Adrenal gland (tissue), 12 donors: ENCODE measurements around the gene MMP8. TPM values are rescaled to one million over a fixed set of nuclear protein-coding genes. Genes with fewer than 3 reads are reported as not detected.

Experiments used
- DNase-seq, 7 donors: peaks; one replicate each; pipeline ENCODE4 v3.0.0-alpha.2; 2019 to 2020
- H3K27ac ChIP-seq, 5 donors: fragments of 200-600 bp; sonication (generic) in 4 of 5; 1 replicate in 3 of 5; 2 replicates in 2 of 5; pipeline versions ENCODE4 v1.5.1 to v1.8.0; 2016 to 2020; ENCODE audit warnings: mild to moderate bottlenecking in 1 of 5
- H3K27me3 ChIP-seq: fragments of 200-600 bp; 2 replicates; pipeline ENCODE4 v1.8.0; 2021
- H3K36me3 ChIP-seq, 2 donors: fragments of 200-600 bp; replicated peaks in 1 of 2; 1 replicate in 1 of 2; 2 replicates in 1 of 2; pipeline versions ENCODE4 v1.5.1 to v1.8.0; 2018 to 2022
- H3K4me1 ChIP-seq, 2 donors: fragments of 200-600 bp; replicated peaks in 1 of 2; 1 replicate in 1 of 2; 2 replicates in 1 of 2; pipeline versions ENCODE4 v1.5.1 to v1.8.0; 2018 to 2021
- H3K4me3 ChIP-seq, 4 donors: fragments of 200-600 bp; sonication (generic) in 3 of 4; one replicate each; pipeline ENCODE4 v1.5.1; 2016 to 2018
- H3K9me3 ChIP-seq, 3 donors: fragments of 200-600 bp; sonication (generic) in 1 of 3; replicated peaks in 1 of 3; 1 replicate in 2 of 3; 2 replicates in 1 of 3; pipeline versions ENCODE4 v1.5.1 to v1.8.0; 2016 to 2021
- POLR2A ChIP-seq, 2 donors: fragments of 450-650 bp; IDR thresholded peaks; one replicate each; pipeline ENCODE4 v1.6.1; 2017; ENCODE audit warnings: antibody characterized with exemption in 2 of 2, mild to moderate bottlenecking in 2 of 2, moderate library complexity in 1 of 2
- WGBS, 4 donors: extraction: QIAGEN DNeasy Blood & Tissue Kit in 2 of 4; methylation state at CpG; one replicate each; pipeline versions ENCODE4 v1.1.5 to v1.1.7; 2013 to 2017; 5-methylcytosine and 5-hydroxymethylcytosine counted together
- intact Hi-C, 2 donors: fragments of 100-400 bp; cut with DNase I; formaldehyde crosslinking; loops; one replicate each; pipeline versions ENCODE4 v1.14.1 to v1.15.0; 2022 to 2023
- polyA plus RNA-seq, 3 donors: library from polyadenylated mRNA; stranded (reverse); fragments of 200-250 nt in 2 of 3; fragments of 350-450 nt in 1 of 3; fragmentation: Illumina TruSeq in 1 of 3; extraction: RNeasy Lipid Tissue Mini Kit (QIAGEN cat#74804) in 1 of 3; gene quantifications; one replicate each; pipeline ENCODE4 v1.2.3, GENCODE V29; 2013 to 2014
- total RNA-seq, 9 donors: library from RNA; depleted of rRNA in 4 of 9; stranded (reverse); fragments of >200 nt in 4 of 9; fragments of 120-200 nt in 1 of 9; fragmentation: NEBNext Ultra II Directional in 1 of 9; extraction: Animal tissue kit (Norgen Biotek cat#: 25700) in 1 of 9; gene quantifications; one replicate each; pipeline versions ENCODE4 v1.1.0 to v1.2.4, GENCODE V29; 2013 to 2023
- TF ChIP-seq, protein P1 (sequence below), 6 experiments: fragments of 450-650 bp in 4 of 6; fragments of 200-600 bp in 2 of 6; sonication (generic) in 1 of 6; IDR thresholded peaks; 1 replicate in 5 of 6; 2 replicates in 1 of 6; pipeline versions ENCODE4 v1.5.1 to v1.8.0; 2016 to 2021; ENCODE audit warnings: antibody characterized with exemption in 6 of 6, mild to moderate bottlenecking in 2 of 6, moderate library complexity in 1 of 6
- donor health status: healthy with polysubstance abuse.
- donor health status: Bipolar disorder and iron deficiency.
- donor health status: DM: yes; HTN: yes; CAD: no.
- donor health status: DM: no; HTN: no; CAD: no.
- donor health status: DM: no; HTN: no; CAD: no.
- donor health status: DM: yes; HTN: yes; CAD: no.

Gene MMP8
- total and polyA plus RNA-seq, 12 donors, result 0.08 to 1.4 (median 0.23) TPM; not detected in 7

DNA sequence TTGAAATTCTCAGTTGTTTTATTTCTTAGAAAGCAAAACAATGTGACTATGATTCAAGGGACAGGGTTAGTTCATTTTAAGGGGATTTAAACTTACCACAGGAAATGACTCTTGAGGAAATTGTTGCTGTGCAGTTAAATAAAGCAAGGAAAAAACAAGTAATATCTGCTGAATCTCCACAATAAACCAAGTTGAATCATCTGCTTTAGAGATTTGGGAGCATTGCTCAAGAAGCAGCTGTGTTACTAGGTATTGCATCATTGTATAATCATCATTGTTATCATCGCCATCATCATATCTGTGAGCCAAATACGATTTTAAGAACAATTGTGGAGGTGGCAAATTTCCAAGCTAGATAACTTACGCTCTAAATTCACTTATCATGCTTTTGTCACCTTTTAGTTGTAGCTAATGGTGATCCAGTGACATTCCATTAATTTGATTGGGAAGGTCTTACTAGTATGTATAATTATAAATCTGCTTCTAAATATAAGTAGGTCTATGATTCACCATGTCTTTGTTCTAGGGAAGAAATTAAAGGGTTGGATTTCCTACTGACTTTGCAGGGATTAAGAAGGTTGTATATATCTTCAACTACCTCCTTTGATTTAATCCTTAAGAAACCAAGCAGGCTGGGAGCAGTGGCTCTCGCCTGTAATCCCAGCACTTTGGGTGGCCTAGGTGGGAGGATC lies 35.7 kb upstream of the MMP8 start:
- Histone ChIP-seq H3K4me3 (no peak overlapping the region), H3K9me3 (no peaks in the 10 kb centered on the region), H3K4me1 (no peaks in the 10 kb centered on the region), H3K27me3 (peaks cover 8% of the 10 kb centered on the region), H3K36me3 (no peaks in the 10 kb centered on the region), H3K27ac (no peak overlapping the region)
- no peak for DNase-seq
- intact Hi-C loops, result no loop called here
- 36 to 49% (median 39%) methylated on average over 4 of the region's 4 CpGs for WGBS, 4 donors
- TF ChIP-seq, protein P1, sequence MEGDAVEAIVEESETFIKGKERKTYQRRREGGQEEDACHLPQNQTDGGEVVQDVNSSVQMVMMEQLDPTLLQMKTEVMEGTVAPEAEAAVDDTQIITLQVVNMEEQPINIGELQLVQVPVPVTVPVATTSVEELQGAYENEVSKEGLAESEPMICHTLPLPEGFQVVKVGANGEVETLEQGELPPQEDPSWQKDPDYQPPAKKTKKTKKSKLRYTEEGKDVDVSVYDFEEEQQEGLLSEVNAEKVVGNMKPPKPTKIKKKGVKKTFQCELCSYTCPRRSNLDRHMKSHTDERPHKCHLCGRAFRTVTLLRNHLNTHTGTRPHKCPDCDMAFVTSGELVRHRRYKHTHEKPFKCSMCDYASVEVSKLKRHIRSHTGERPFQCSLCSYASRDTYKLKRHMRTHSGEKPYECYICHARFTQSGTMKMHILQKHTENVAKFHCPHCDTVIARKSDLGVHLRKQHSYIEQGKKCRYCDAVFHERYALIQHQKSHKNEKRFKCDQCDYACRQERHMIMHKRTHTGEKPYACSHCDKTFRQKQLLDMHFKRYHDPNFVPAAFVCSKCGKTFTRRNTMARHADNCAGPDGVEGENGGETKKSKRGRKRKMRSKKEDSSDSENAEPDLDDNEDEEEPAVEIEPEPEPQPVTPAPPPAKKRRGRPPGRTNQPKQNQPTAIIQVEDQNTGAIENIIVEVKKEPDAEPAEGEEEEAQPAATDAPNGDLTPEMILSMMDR (IDR thresholded peaks at IDR 0.05), result no peak
- no peak for TF ChIP-seq POLR2A (IDR thresholded peaks at IDR 0.05)

DNA sequence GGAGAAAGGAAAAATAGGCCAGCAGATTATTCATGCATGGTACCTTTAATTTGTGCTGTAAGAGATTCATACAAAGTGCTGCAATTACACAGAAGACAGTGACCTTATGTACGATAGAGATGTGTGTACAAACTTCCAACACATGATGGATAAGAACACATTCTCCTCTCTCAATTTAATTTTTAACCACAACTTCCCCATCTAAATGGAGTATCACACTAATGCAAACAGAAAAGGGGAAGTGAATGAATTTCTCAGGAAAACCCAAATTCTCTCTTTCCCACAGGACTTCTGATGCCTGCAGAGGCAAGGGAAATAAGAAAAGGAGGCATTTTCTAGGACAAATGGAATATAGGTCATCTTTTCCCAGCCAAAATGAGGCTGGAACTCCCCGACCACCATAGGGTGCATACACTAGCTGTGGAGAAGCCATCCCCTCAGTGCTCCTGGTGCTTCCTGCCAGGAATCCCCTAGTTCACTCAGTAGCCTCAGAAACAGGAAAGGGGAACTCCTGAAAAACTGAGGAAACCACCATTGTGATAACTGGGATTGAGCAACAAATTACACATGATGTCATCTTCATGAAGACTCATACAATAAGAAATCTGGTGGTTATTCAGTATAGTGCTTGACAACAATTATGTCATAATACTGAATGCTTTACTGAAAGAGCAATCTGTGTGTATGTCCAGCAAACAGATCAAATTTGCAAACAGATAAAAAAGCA lies 33.2 kb upstream of the MMP8 start:
- Histone ChIP-seq H3K9me3 (no peaks in the 10 kb centered on the region), H3K4me1 (no peaks in the 10 kb centered on the region), H3K27ac (no peak overlapping the region), H3K27me3 (peaks cover 8% of the 10 kb centered on the region), H3K4me3 (no peak overlapping the region), H3K36me3 (no peaks in the 10 kb centered on the region)
- TF ChIP-seq POLR2A (IDR thresholded peaks at IDR 0.05), result no peak
- TF ChIP-seq, protein P1 (IDR thresholded peaks at IDR 0.05), result no peak
- intact Hi-C loops, result no loop called here
- DNase-seq, result no peak
- WGBS, 4 donors, result 44 to 54% (median 47%) methylated on average over 2 of the region's 2 CpGs

DNA sequence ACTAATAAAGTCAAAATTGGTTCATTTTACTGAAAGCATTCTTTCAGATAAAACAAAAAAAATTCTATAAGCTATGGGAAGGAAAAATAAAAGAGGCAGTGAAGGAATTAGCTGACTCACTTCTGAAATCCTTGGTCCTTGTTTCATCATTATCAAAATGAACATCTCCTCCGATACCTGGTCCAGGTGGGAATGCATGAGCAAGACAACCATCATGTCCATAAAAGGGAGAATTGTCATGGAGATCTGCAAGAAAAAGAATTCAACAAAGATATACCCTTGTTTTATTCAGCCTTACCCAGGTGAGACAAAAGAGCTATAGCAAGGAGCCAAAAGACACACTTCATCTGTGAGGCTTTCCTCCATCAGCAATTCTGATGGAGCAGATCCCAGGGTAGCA lies 28.5 kb upstream of the MMP8 start:
- TF ChIP-seq, protein P1 (IDR thresholded peaks at IDR 0.05), result no peak
- no peak for TF ChIP-seq POLR2A (IDR thresholded peaks at IDR 0.05)
- H3K4me3 ChIP-seq, result no peak overlapping the region
- no peaks in the 10 kb centered on the region for H3K9me3 ChIP-seq
- peaks cover 3% of the 10 kb centered on the region for H3K27me3 ChIP-seq
- 96 to 100% (median 98%) methylated on average over 1 of the region's 1 CpG for WGBS, 4 donors
- intact Hi-C loops, result no loop called here
- no peak for DNase-seq
- H3K36me3 ChIP-seq, result no peaks in the 10 kb centered on the region
- H3K4me1 ChIP-seq, result no peaks in the 10 kb centered on the region
- H3K27ac ChIP-seq, result no peak overlapping the region

DNA sequence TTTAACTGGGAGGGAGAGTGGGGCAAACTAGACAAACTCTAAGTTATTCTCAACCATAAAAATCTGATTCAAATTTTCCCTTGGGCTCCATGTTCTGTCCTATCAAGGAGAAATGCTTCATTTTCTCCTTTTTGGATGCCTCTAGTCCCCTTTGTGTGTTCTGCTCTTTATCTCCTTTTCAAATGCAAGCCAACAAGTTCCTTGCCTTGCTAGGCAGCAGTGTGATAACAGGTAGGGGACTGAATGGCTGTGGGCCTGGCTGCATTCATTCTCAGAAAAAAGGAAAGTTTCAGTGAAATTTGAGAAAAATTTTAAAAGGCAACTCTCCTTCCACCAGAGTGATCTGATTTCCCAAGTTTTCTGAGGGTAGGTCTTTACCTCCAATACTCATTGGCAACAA lies 26.9 kb upstream of the MMP8 start:
- H3K9me3 ChIP-seq, result no peaks in the 10 kb centered on the region
- H3K4me3 ChIP-seq, result no peak overlapping the region
- intact Hi-C loops, result no loop called here
- no peaks in the 10 kb centered on the region for H3K4me1 ChIP-seq
- H3K27ac ChIP-seq, result no peak overlapping the region
- no peaks in the 10 kb centered on the region for H3K27me3 ChIP-seq
- no peak for TF ChIP-seq POLR2A (IDR thresholded peaks at IDR 0.05)
- TF ChIP-seq, protein P1 (IDR thresholded peaks at IDR 0.05), result no peak
- H3K36me3 ChIP-seq, result no peaks in the 10 kb centered on the region
- DNase-seq, result no peak
